ENCODE data around the gene RPA3. TPM values are rescaled to one million over a fixed set of nuclear protein-coding genes. Genes with fewer than 3 reads are reported as not detected.

RPA3 gene
- total RNA-seq, 1 donor from 2014 or later: 9.3 TPM

DNA sequence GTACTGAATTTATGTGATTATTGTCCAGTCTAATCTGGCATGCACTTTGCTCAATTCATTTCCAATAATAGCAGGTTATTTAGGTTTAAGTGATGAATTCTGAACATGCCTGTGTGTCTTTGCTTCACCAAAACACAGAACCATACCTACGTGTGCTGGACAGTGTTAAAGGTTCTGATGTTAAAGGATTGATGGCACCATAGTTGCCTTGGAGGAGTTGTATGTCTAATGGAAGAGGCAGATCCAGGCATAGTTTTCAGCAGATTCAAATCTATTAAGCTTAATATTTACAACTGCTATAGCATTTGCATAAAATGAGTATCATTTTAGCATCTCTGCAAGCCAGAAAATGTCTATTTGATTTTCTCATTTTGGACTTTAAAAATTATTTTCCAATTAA, 105.9 kb downstream of the RPA3 start:
- no peak for DNase-seq (ENCODE audit: low read depth in 2 of 2)

DNA sequence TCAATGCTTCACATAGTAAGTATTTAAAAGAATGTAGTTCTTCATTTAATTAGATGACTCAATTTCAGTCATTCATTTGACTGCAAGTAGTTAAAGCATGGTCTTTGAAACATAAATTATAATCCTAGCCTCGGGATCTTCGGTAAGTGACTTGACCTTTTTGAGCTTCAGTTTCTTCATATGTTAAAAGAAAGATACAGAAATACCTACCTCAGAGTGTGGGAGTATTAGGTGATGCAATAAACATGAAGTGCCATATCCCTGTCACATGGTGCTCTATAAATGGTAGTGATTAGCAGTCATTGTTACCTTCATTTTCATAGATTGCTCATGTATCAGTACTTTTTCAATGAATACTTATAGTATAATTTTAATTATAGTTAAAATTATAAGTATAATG, 109.1 kb downstream of the RPA3 start:
- DNase-seq (ENCODE audit: low read depth in 2 of 2): no peak

DNA sequence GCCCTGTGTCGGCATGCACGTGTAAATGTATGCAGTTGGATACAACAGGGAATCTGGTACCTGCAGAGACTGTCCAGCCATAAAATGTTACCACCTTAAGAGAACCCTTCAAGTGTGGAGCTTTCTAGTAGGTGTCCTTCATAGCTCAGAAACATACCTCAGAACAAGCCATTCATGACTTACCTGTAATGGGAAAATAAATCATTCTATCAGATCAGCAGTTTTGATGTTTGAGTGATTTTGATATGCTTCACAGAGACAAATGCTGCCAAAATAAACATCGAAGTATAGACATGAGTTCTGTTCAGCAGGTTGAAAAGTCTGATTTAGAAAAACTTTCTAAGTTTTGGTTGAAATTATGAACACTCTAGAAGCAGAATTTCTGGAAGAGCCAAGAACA, 111.4 kb downstream of the RPA3 start:
- no peak for DNase-seq (ENCODE audit: low read depth in 2 of 2)

DNA sequence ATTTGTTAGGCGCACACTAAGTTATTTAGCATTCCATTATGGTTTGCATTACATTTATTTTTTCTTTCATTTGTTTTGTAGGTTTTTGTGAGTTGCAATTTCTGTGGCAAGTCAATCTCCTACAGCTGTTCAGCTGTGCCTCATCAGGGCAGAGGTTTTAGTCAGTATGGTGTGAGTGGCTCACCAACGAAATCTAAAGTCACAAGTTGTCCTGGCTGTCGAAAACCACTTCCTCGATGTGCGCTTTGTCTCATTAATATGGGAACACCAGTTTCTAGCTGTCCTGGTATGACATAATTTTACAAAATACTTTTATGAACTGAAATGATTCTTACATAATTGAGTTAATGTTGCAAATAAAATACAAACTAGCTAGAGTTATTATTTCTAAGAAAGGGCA, 122.2 kb downstream of the RPA3 start:
- no peak for DNase-seq (ENCODE audit: low read depth in 2 of 2)

DNA sequence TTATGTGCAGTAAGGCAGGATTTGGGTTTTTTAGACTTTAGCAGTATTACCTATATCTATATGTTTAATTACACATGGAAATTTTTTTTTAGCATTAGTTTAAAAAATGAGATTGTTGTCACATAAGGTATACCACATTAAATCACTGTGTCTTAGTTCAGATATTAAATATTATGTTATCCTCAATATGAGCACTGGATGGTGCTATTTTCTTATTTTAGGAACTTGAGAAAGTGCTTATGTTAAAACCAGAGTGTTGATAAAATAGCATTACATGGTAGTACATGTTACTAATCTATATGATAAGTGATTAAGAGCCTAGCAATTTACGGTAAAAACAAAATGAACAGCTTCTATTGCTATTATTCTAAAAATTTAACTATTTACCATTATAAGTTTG, 123.0 kb downstream of the RPA3 start:
- peak; percentile 46 to 55 for DNase-seq (ENCODE audit: low read depth in 2 of 2)

Other genes with a start within 250 kb of the RPA3 start
- not detected in 2 replicates for gene COL28A1, start 182.7 kb downstream of the RPA3 start, total RNA-seq
- gene MIOS, start 151.7 kb downstream of the RPA3 start, total RNA-seq: 12.9 and 14.3 TPM in 2 replicates
- 3.7 and 4.0 TPM in 2 replicates for gene UMAD1, start 77.9 kb downstream of the RPA3 start, total RNA-seq